Nephron (organoid): Measurements from ENCODE around the gene CBX3.

Experiments used
- H3K27ac Mint-ChIP-seq, 3 experiments: 2 replicates each; pipeline ENCODE4 v1.8.0; 2020; ENCODE audit warnings: mixed read lengths in 3 of 3, mild to moderate bottlenecking in 2 of 3, moderate library complexity in 1 of 3
- H3K27me3 Mint-ChIP-seq: 2 replicates; pipeline ENCODE4 v1.8.0; 2021; ENCODE audit warnings: low read depth, mild to moderate bottlenecking, moderate library complexity, mixed read lengths
- H3K36me3 Mint-ChIP-seq: 2 replicates; pipeline ENCODE4 v1.8.0; 2020; ENCODE audit warnings: low read depth, mixed read lengths
- H3K4me1 Mint-ChIP-seq: 2 replicates; pipeline ENCODE4 v1.8.0; 2020; ENCODE audit warnings: mixed read lengths
- H3K4me3 Mint-ChIP-seq, 3 experiments: 2 replicates each; pipeline ENCODE4 v1.8.0; 2020; ENCODE audit warnings: mild to moderate bottlenecking in 3 of 3, mixed read lengths in 3 of 3, moderate library complexity in 2 of 3
- H3K9me3 Mint-ChIP-seq: 2 replicates; pipeline ENCODE4 v1.8.0; 2020; ENCODE audit warnings: mixed read lengths
- TF ChIP-seq, protein P1 (sequence below), 3 experiments: fragments of 200-600 bp; sonication (generic); IDR thresholded peaks; one replicate each; pipeline ENCODE4 v1.5.0; 2021; ENCODE audit warnings: antibody characterized with exemption in 3 of 3; ENCODE audit not compliant: unreplicated experiment in 3 of 3

The CBX3 gene

GRCh38 chr7:26208040-26208439 lies 6.5 kb downstream of the CBX3 start:
- no peaks in the 10 kb centered on the region for H3K27me3 Mint-ChIP-seq
- H3K4me3 Mint-ChIP-seq, result no peak overlapping the region
- peaks cover 76% of the 10 kb centered on the region for H3K36me3 Mint-ChIP-seq
- H3K27ac Mint-ChIP-seq, result no peak overlapping the region
- H3K4me1 Mint-ChIP-seq, result peaks cover 37% of the 10 kb centered on the region
- TF ChIP-seq, protein P1, sequence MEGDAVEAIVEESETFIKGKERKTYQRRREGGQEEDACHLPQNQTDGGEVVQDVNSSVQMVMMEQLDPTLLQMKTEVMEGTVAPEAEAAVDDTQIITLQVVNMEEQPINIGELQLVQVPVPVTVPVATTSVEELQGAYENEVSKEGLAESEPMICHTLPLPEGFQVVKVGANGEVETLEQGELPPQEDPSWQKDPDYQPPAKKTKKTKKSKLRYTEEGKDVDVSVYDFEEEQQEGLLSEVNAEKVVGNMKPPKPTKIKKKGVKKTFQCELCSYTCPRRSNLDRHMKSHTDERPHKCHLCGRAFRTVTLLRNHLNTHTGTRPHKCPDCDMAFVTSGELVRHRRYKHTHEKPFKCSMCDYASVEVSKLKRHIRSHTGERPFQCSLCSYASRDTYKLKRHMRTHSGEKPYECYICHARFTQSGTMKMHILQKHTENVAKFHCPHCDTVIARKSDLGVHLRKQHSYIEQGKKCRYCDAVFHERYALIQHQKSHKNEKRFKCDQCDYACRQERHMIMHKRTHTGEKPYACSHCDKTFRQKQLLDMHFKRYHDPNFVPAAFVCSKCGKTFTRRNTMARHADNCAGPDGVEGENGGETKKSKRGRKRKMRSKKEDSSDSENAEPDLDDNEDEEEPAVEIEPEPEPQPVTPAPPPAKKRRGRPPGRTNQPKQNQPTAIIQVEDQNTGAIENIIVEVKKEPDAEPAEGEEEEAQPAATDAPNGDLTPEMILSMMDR (IDR thresholded peaks at IDR 0.05; ENCODE audit: unreplicated experiment in 3 of 3), result no peak
- H3K9me3 Mint-ChIP-seq, result no peaks in the 10 kb centered on the region

- Mint-ChIP-seq H3K4me3 (no peak overlapping the region), H3K4me1 (no peaks in the 10 kb centered on the region), H3K36me3 (peaks cover 54% of the 10 kb centered on the region), H3K9me3 (no peaks in the 10 kb centered on the region), H3K27ac (no peak overlapping the region), H3K27me3 (no peaks in the 10 kb centered on the region)
- TF ChIP-seq, protein P1 (IDR thresholded peaks at IDR 0.05; ENCODE audit: unreplicated experiment in 3 of 3), result no peak
These were observed 11.6 kb downstream of the CBX3 start for GRCh38 chr7:26212921-26213718.

- Mint-ChIP-seq H3K27me3 (no peaks in the 10 kb centered on the region), H3K27ac (no peak overlapping the region), H3K36me3 (peaks cover 50% of the 10 kb centered on the region), H3K9me3 (no peaks in the 10 kb centered on the region), H3K4me3 (no peak overlapping the region), H3K4me1 (no peaks in the 10 kb centered on the region)
- TF ChIP-seq, protein P1 (IDR thresholded peaks at IDR 0.05; ENCODE audit: unreplicated experiment in 3 of 3), result no peak
These were observed 12.4 kb downstream of the CBX3 start for GRCh38 chr7:26213807-26214515.

- H3K36me3 Mint-ChIP-seq, result peaks cover 30% of the 10 kb centered on the region
- no peaks in the 10 kb centered on the region for H3K4me1 Mint-ChIP-seq
- H3K9me3 Mint-ChIP-seq, result no peaks in the 10 kb centered on the region
- H3K27me3 Mint-ChIP-seq, result no peaks in the 10 kb centered on the region
- TF ChIP-seq, protein P1 (IDR thresholded peaks at IDR 0.05; ENCODE audit: unreplicated experiment in 3 of 3), result no peak
- H3K27ac Mint-ChIP-seq, result no peak overlapping the region
- H3K4me3 Mint-ChIP-seq, result no peak overlapping the region
These were observed 14.5 kb downstream of the CBX3 start for GRCh38 chr7:26216049-26216448.

- Mint-ChIP-seq H3K36me3 (no peaks in the 10 kb centered on the region), H3K27ac (no peak overlapping the region), H3K27me3 (no peaks in the 10 kb centered on the region), H3K9me3 (no peaks in the 10 kb centered on the region), H3K4me3 (no peak overlapping the region), H3K4me1 (no peaks in the 10 kb centered on the region)
- TF ChIP-seq, protein P1 (IDR thresholded peaks at IDR 0.05; ENCODE audit: unreplicated experiment in 3 of 3), result no peak
These were observed 22.8 kb downstream of the CBX3 start for GRCh38 chr7:26224359-26224758.
